ENCODE results near the gene SLC45A3. TPM values are rescaled to one million over a fixed set of nuclear protein-coding genes. Genes with fewer than 3 reads are reported as not detected.

SLC45A3 gene
- total RNA-seq, 2 experiments from 2014 or later: 0.15 to 0.26 TPM

- intact Hi-C loops (cut with micrococcal nuclease): no loop called here
- Mint-ChIP-seq H3K27ac (no peak overlapping the region), H3K36me3 (ENCODE audit: low read depth) (no peaks in the 10 kb centered on the region), H3K4me1 (ENCODE audit: low read depth) (peaks cover 12% of the 10 kb centered on the region), H3K4me3 (no peak overlapping the region), H3K27me3 (ENCODE audit: low read depth) (peaks cover 9% of the 10 kb centered on the region), H3K9me3 (no peaks in the 10 kb centered on the region)
- CTCF ChIA-PET: interaction anchor here (2.5 to 9.9 kb wide), 2 partner anchors 18 to 84 kb away, joined by 8 to 93 read pairs; no protein-coding TSS in a partner anchor
- DNase-seq: no peak
Measured at GRCh38 chr1:205676002-205676401, 4.3 kb downstream of the SLC45A3 start.

- DNase-seq: no peak
- no peak overlapping the region for H3K4me3 Mint-ChIP-seq
- H3K27me3 Mint-ChIP-seq (ENCODE audit: low read depth): peaks cover 5% of the 10 kb centered on the region
- H3K27ac Mint-ChIP-seq: no peak overlapping the region
- peaks cover 9% of the 10 kb centered on the region for H3K4me1 Mint-ChIP-seq (ENCODE audit: low read depth)
- no peaks in the 10 kb centered on the region for H3K36me3 Mint-ChIP-seq (ENCODE audit: low read depth)
- intact Hi-C loops (cut with micrococcal nuclease): no loop called here
- CTCF ChIA-PET: interaction anchor here (9.9 kb wide), 1 partner anchor 18 kb away, joined by 93 read pairs; no protein-coding TSS in a partner anchor
- no peaks in the 10 kb centered on the region for H3K9me3 Mint-ChIP-seq
Measured at GRCh38 chr1:205675247-205675646, 5.1 kb downstream of the SLC45A3 start.

- H3K4me3 Mint-ChIP-seq: no peak overlapping the region
- no peaks in the 10 kb centered on the region for H3K9me3 Mint-ChIP-seq
- no peak for DNase-seq
- no peaks in the 10 kb centered on the region for H3K4me1 Mint-ChIP-seq (ENCODE audit: low read depth)
- H3K36me3 Mint-ChIP-seq (ENCODE audit: low read depth): no peaks in the 10 kb centered on the region
- intact Hi-C loops (cut with micrococcal nuclease): no loop called here
- CTCF ChIA-PET: interaction anchor here (9.9 kb wide), 1 partner anchor 15 kb away, joined by 93 read pairs; no protein-coding TSS in a partner anchor
- no peak overlapping the region for H3K27ac Mint-ChIP-seq
- H3K27me3 Mint-ChIP-seq (ENCODE audit: low read depth): peaks cover 17% of the 10 kb centered on the region
Measured at GRCh38 chr1:205672970-205673369, 7.3 kb downstream of the SLC45A3 start.

GRCh38 chr1:205672395-205672889, 7.9 kb downstream of the SLC45A3 start:
- peaks cover 18% of the 10 kb centered on the region for H3K27me3 Mint-ChIP-seq (ENCODE audit: low read depth)
- DNase-seq: no peak
- no peak overlapping the region for H3K27ac Mint-ChIP-seq
- H3K9me3 Mint-ChIP-seq: no peaks in the 10 kb centered on the region
- H3K4me3 Mint-ChIP-seq: no peak overlapping the region
- CTCF ChIA-PET: interaction anchor here (9.9 kb wide), 1 partner anchor 15 kb away, joined by 93 read pairs; no protein-coding TSS in a partner anchor
- no peaks in the 10 kb centered on the region for H3K4me1 Mint-ChIP-seq (ENCODE audit: low read depth)
- intact Hi-C loops (cut with micrococcal nuclease): no loop called here
- H3K36me3 Mint-ChIP-seq (ENCODE audit: low read depth): no peaks in the 10 kb centered on the region

GRCh38 chr1:205670611-205671430, 9.5 kb downstream of the SLC45A3 start:
- DNase-seq: no peak
- H3K4me3 Mint-ChIP-seq: no peak overlapping the region
- no peaks in the 10 kb centered on the region for H3K9me3 Mint-ChIP-seq
- H3K27me3 Mint-ChIP-seq (ENCODE audit: low read depth): peaks cover 15% of the 10 kb centered on the region
- H3K36me3 Mint-ChIP-seq (ENCODE audit: low read depth): no peaks in the 10 kb centered on the region
- CTCF ChIA-PET: interaction anchor here (0.9 to 1.6 kb wide), 3 partner anchors 12 to 111 kb away, joined by 3 to 20 read pairs (median 4); no protein-coding TSS in a partner anchor
- H3K4me1 Mint-ChIP-seq (ENCODE audit: low read depth): no peaks in the 10 kb centered on the region
- H3K27ac Mint-ChIP-seq: no peak overlapping the region
- intact Hi-C loops (cut with micrococcal nuclease): no loop called here

GRCh38 chr1:205670150-205670446, 10.2 kb downstream of the SLC45A3 start:
- CTCF ChIA-PET: interaction anchor here (1.1 to 1.6 kb wide), 2 partner anchors 11 to 41 kb away, joined by 3 to 20 read pairs; no protein-coding TSS in a partner anchor
- H3K27ac Mint-ChIP-seq: no peak overlapping the region

GRCh38 chr1:205669341-205670149, 10.8 kb downstream of the SLC45A3 start:
- CTCF ChIA-PET: interaction anchor here (0.6 to 3.5 kb wide), 5 partner anchors 11 to 922 kb away, joined by 3 to 20 read pairs (median 3); no protein-coding TSS in a partner anchor
- no peaks in the 10 kb centered on the region for H3K9me3 Mint-ChIP-seq
- intact Hi-C loops (cut with micrococcal nuclease): no loop called here
- H3K4me3 Mint-ChIP-seq: no peak overlapping the region
- DNase-seq: no peak
- H3K4me1 Mint-ChIP-seq (ENCODE audit: low read depth): no peaks in the 10 kb centered on the region
- H3K36me3 Mint-ChIP-seq (ENCODE audit: low read depth): no peaks in the 10 kb centered on the region
- no peak overlapping the region for H3K27ac Mint-ChIP-seq
- peaks cover 15% of the 10 kb centered on the region for H3K27me3 Mint-ChIP-seq (ENCODE audit: low read depth)

More at GRCh38 chr1:205670150-205670446, 10.2 kb downstream of the SLC45A3 start:
- no peak for DNase-seq
- intact Hi-C loops (cut with micrococcal nuclease): no loop called here
- no peaks in the 10 kb centered on the region for H3K4me1 Mint-ChIP-seq (ENCODE audit: low read depth)
- H3K9me3 Mint-ChIP-seq: no peaks in the 10 kb centered on the region
- no peaks in the 10 kb centered on the region for H3K36me3 Mint-ChIP-seq (ENCODE audit: low read depth)
- no peak overlapping the region for H3K4me3 Mint-ChIP-seq
- peaks cover 15% of the 10 kb centered on the region for H3K27me3 Mint-ChIP-seq (ENCODE audit: low read depth)

- no peak for DNase-seq
- no peak overlapping the region for H3K4me3 Mint-ChIP-seq
- peaks cover 15% of the 10 kb centered on the region for H3K27me3 Mint-ChIP-seq (ENCODE audit: low read depth)
- CTCF ChIA-PET: interaction anchor here (0.6 to 3.5 kb wide), 5 partner anchors 10 to 922 kb away, joined by 3 to 20 read pairs (median 3); no protein-coding TSS in a partner anchor
- H3K27ac Mint-ChIP-seq: no peak overlapping the region
- no peaks in the 10 kb centered on the region for H3K36me3 Mint-ChIP-seq (ENCODE audit: low read depth)
- H3K4me1 Mint-ChIP-seq (ENCODE audit: low read depth): no peaks in the 10 kb centered on the region
- intact Hi-C loops (cut with micrococcal nuclease): no loop called here
- H3K9me3 Mint-ChIP-seq: no peaks in the 10 kb centered on the region
Measured at GRCh38 chr1:205668951-205669340, 11.4 kb downstream of the SLC45A3 start.

GRCh38 chr1:205667909-205668643, 12.2 kb downstream of the SLC45A3 start:
- CTCF ChIA-PET: interaction anchor here (0.6 to 3.5 kb wide), 6 partner anchors 10 to 309 kb away, joined by 3 to 20 read pairs (median 3); no protein-coding TSS in a partner anchor
- H3K4me1 Mint-ChIP-seq (ENCODE audit: low read depth): no peaks in the 10 kb centered on the region
- no peak overlapping the region for H3K27ac Mint-ChIP-seq
- H3K4me3 Mint-ChIP-seq: no peak overlapping the region
- H3K27me3 Mint-ChIP-seq (ENCODE audit: low read depth): peaks cover 15% of the 10 kb centered on the region
- no peak for DNase-seq
- no peaks in the 10 kb centered on the region for H3K36me3 Mint-ChIP-seq (ENCODE audit: low read depth)
- intact Hi-C loops (cut with micrococcal nuclease): no loop called here
- no peaks in the 10 kb centered on the region for H3K9me3 Mint-ChIP-seq

GRCh38 chr1:205666372-205667166, 13.7 kb downstream of the SLC45A3 start:
- Mint-ChIP-seq H3K27ac (no peak overlapping the region), H3K4me1 (ENCODE audit: low read depth) (no peaks in the 10 kb centered on the region), H3K4me3 (no peak overlapping the region), H3K36me3 (ENCODE audit: low read depth) (no peaks in the 10 kb centered on the region), H3K27me3 (ENCODE audit: low read depth) (peaks cover 13% of the 10 kb centered on the region), H3K9me3 (no peaks in the 10 kb centered on the region)
- CTCF ChIA-PET: interaction anchor here (0.5 to 3.5 kb wide), 6 partner anchors 8 to 248 kb away, joined by 3 to 20 read pairs (median 4); no protein-coding TSS in a partner anchor
- intact Hi-C loops (cut with micrococcal nuclease): no loop called here
- DNase-seq: no peak
